VCaP (cell line): ENCODE results near the gene SAPCD2.

Experiments
- H3K27ac ChIP-seq: fragments of 450-650 bp; 2 replicates; pipeline ENCODE4 v1.5.1; 2017
- TF ChIP-seq, protein P1 (sequence below): fragments of 450-650 bp; conservative IDR thresholded peaks from 2 replicates; pipeline ENCODE4 v1.5.1; 2017; ENCODE audit warnings: mild to moderate bottlenecking, moderate library complexity

Gene SAPCD2

DNA sequence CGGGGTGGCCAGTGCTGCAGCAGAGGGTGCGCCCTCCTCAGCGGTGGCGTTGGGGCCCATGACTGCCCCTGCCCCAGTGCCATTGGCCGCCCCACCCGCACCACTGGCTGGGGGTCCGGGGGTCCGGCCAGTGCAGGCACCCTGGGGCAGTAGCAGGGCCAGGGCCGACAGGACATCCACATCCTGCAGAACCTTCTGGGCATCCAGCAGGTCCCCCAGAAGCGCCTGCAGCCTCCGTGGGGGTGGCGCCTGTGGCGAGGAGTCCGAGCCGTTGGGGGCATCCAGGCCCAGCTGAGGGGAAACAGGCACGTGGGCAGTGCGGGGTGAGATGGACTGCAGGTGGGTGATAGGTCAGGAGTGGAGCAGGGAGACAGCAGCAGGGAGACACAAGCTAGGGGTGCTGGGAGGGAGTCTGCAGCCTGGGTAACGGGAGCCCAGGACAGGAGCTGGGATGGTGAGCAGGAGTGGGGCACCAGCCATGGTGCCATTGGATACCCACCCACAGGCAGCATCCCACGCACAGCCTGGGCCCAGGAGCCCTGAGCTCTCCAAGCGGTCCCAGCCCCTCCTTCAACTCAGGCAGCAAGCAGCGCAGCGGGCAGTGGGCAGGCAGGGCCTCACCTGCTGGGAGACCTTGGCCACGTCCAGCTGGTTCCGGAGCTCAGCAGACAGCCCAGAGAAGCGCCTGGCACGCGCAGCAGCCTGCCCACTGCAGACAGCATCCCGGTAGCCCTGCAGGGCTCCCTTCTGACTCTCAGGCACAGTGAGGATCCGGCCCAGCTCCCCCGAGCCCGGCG, 49.4 kb downstream of the SAPCD2 start:
- TF ChIP-seq, protein P1, sequence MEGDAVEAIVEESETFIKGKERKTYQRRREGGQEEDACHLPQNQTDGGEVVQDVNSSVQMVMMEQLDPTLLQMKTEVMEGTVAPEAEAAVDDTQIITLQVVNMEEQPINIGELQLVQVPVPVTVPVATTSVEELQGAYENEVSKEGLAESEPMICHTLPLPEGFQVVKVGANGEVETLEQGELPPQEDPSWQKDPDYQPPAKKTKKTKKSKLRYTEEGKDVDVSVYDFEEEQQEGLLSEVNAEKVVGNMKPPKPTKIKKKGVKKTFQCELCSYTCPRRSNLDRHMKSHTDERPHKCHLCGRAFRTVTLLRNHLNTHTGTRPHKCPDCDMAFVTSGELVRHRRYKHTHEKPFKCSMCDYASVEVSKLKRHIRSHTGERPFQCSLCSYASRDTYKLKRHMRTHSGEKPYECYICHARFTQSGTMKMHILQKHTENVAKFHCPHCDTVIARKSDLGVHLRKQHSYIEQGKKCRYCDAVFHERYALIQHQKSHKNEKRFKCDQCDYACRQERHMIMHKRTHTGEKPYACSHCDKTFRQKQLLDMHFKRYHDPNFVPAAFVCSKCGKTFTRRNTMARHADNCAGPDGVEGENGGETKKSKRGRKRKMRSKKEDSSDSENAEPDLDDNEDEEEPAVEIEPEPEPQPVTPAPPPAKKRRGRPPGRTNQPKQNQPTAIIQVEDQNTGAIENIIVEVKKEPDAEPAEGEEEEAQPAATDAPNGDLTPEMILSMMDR = no peak
- no peak overlapping the region for H3K27ac ChIP-seq

GRCh38 chr9:137019891-137020683, 50.3 kb downstream of the SAPCD2 start:
- no peak overlapping the region for H3K27ac ChIP-seq
- TF ChIP-seq, protein P1 = no peak

- no peak overlapping the region for H3K27ac ChIP-seq
- TF ChIP-seq, protein P1 = no peak
Measured at GRCh38 chr9:137018761-137019559, 51.4 kb downstream of the SAPCD2 start.

DNA sequence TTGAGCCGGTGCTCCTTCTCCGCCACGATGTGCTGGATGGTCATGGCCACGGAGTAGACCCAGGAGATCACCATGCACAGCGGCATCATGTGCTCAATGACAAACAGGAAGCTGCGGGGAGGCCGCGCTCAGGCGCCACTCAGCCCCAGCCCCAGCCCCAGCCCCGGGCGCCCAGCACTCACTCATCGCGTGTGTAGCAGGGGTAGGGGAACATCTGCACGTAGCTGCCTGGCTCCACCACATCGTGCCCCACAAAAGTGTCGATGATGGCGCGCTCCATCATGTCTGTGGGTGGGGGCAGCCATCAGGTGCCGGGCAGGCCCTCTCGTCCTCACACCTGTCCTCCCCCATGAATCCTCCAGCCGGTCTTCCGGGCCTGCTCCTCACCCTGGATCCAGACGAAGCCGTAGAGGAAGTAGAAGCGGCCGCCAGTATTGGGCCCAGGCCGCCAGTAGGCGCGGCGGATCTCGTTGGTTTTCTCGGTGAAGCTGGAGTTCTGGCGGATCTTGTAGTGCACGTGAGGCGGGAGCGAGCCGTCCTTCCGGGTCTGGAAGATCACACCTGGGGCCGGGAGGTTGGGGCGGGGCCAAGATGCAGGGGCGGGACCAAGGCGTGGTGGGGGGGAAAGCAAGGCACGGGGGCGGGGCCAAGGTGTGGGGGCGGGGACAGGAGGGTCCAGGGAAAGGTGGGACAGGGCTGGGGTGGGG, 52.4 kb downstream of the SAPCD2 start:
- H3K27ac ChIP-seq = no peak overlapping the region
- TF ChIP-seq, protein P1 = no peak

DNA sequence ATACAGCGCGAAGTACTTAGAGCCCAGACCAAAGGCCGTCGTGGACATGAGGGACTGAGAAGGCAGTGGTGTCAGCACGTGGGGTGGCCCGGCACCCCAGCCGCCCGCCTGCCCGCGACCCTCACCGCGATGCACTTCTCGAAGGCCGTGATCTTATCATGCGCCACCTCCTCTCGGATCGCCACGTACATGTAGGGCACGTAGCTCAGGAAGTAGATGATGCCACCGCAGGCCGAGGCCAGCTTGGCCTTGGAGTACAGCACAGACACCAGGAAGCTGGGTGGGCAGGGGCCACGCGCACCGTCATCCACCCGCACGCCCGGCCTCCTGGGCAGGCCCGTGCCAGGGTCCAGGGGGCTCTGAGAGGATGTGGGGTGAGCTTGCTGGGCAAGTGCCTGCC, 53.3 kb downstream of the SAPCD2 start:
- H3K27ac ChIP-seq = no peak overlapping the region
- TF ChIP-seq, protein P1 = no peak

DNA sequence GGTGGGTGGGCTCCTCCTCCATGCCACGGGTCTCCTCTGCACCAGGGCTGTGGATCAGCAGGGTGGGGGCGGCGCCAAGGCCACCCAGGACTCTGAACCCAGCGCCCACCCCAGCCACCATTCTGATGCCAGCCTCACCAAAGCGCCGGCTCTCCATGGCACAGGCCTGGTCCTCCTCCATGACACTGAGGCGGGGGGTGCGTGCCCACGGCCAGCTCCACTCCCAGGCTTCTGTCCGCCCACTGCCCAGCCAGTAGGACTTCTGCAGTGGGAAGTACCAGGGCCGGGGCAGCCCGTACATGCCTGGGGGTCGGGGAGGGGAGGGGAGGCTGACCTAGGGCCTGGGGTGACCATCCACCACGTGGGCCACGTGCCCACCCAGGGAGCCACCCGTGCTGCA, 53.9 kb downstream of the SAPCD2 start:
- TF ChIP-seq, protein P1 = no peak

More for the DNA sequence above, 53.9 kb downstream of the SAPCD2 start:
- H3K27ac ChIP-seq = no peak overlapping the region
